ENCODE measurements around the gene EIF4EBP2. TPM values are rescaled to one million over a fixed set of nuclear protein-coding genes. Genes with fewer than 3 reads are reported as not detected.

Gene EIF4EBP2
- total and polyA plus RNA-seq, 2 of the 13 experiments (the other 11 are each of a cell fraction or from before 2014, with no cell fraction given) = 16.9 to 22.0 TPM

- TF ChIP-seq BORCS8-MEF2B (CRISPR knock-in tag; IDR thresholded peaks at IDR 0.05) (0 out of 2 replicates have a peak, but pooled peaks have one; percentile 9), ATF7-NPFF (CRISPR knock-in tag; IDR thresholded peaks at IDR 0.05; ENCODE audit: low read depth) (no peak), TCF12 (IDR thresholded peaks at IDR 0.05) (no peak), TCF12 (CRISPR knock-in tag; IDR thresholded peaks at IDR 0.05) (0 out of 2 replicates have a peak, but pooled peaks have one; percentile 21), ZNF687 (CRISPR knock-in tag; IDR thresholded peaks at IDR 0.05) (peak; percentile 15; the same call in 1 of the 2 replicates)
- TF ChIP-seq, protein P1, sequence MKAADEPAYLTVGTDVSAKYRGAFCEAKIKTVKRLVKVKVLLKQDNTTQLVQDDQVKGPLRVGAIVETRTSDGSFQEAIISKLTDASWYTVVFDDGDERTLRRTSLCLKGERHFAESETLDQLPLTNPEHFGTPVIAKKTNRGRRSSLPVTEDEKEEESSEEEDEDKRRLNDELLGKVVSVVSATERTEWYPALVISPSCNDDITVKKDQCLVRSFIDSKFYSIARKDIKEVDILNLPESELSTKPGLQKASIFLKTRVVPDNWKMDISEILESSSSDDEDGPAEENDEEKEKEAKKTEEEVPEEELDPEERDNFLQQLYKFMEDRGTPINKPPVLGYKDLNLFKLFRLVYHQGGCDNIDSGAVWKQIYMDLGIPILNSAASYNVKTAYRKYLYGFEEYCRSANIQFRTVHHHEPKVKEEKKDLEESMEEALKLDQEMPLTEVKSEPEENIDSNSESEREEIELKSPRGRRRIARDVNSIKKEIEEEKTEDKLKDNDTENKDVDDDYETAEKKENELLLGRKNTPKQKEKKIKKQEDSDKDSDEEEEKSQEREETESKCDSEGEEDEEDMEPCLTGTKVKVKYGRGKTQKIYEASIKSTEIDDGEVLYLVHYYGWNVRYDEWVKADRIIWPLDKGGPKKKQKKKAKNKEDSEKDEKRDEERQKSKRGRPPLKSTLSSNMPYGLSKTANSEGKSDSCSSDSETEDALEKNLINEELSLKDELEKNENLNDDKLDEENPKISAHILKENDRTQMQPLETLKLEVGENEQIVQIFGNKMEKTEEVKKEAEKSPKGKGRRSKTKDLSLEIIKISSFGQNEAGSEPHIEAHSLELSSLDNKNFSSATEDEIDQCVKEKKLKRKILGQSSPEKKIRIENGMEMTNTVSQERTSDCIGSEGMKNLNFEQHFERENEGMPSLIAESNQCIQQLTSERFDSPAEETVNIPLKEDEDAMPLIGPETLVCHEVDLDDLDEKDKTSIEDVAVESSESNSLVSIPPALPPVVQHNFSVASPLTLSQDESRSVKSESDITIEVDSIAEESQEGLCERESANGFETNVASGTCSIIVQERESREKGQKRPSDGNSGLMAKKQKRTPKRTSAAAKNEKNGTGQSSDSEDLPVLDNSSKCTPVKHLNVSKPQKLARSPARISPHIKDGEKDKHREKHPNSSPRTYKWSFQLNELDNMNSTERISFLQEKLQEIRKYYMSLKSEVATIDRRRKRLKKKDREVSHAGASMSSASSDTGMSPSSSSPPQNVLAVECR (CRISPR knock-in tag; IDR thresholded peaks at IDR 0.05; ENCODE audit: borderline replicate concordance) = 0 out of 2 replicates have a peak, but pooled peaks have one; percentile 17
- H3K36me3 ChIP-seq (replicated peaks in 1 of 2; ENCODE audit: control insufficient read depth in 1 of 2, insufficient read depth in 2 of 2, low read length in 2 of 2) = no peaks in the 10 kb centered on the region
- no peaks in the 10 kb centered on the region for H3K79me2 ChIP-seq (ENCODE audit: insufficient read depth, low read length)
- BruUV-seq (replicated peaks) = no TSS peak
- DNase-seq (ENCODE audit: low spot score) (no peak), FAIRE-seq (no peak), ATAC-seq (peak; percentile 25)
- peaks cover 53% of the 10 kb centered on the region for H3K4me1 ChIP-seq (ENCODE audit: insufficient read depth, low read length)
- no peak overlapping the region for H3K27ac ChIP-seq (ENCODE audit: extremely low read length, insufficient read depth, low read length)
- in situ Hi-C loops (cut with HindIII; ENCODE audit: extremely low pct_ligation_motif_present, low pct_unique_long_range_greater_than_20kb) (no loop called here), intact Hi-C loops (cut with micrococcal nuclease; ENCODE audit: unreplicated experiment) (no loop called here)
- POLR2A ChIA-PET = interaction anchor here (0.7 to 1.7 kb wide), 4 partner anchors 8 to 208 kb away, joined by 3 to 8 read pairs (median 6); no protein-coding TSS in a partner anchor
- H3K9me3 ChIP-seq (ENCODE audit: low read length) = no peaks in the 10 kb centered on the region
- no peak overlapping the region for H3K4me3 ChIP-seq (replicated peaks in 1 of 3; ENCODE audit: insufficient read depth in 1 of 3, low read depth in 2 of 3, low read length in 3 of 3)
- H3K4me2 ChIP-seq (ENCODE audit: low read depth, low read length) = peak overlapping the region; percentile 21; the same call in 1 of the 2 replicates
- 24% methylated on average over 5 of the region's 12 CpGs for WGBS (ENCODE audit: low lambda C conversion rate)
- no peaks in the 10 kb centered on the region for H3K27me3 ChIP-seq (ENCODE audit: control insufficient read depth in 1 of 2, insufficient read depth in 2 of 2, low read length in 2 of 2)
- CTCF ChIA-PET (ENCODE audit: low intra/inter-chr PET ratio, low total read pairs) = no interaction called here
- no peak overlapping the region for H2AFZ ChIP-seq (ENCODE audit: low read length)
- no peak overlapping the region for H3K9ac ChIP-seq (ENCODE audit: insufficient read depth, low read depth, low read length)
- no peaks in the 10 kb centered on the region for H4K20me1 ChIP-seq (ENCODE audit: insufficient read depth, low read length)
Observed at GRCh38 chr10:70441895-70442309, 38.0 kb downstream of the EIF4EBP2 start.
